Body of pancreas (tissue), 4 donors: ENCODE results near the gene MEIS2.

Experiments used
- POLR2A ChIP-seq, 3 donors: fragments of 450-650 bp; IDR thresholded peaks; one replicate each; pipeline ENCODE4 v1.6.1; 2016; ENCODE audit warnings: antibody characterized with exemption in 3 of 3, mild to moderate bottlenecking in 2 of 3
- TF ChIP-seq, protein P1 (sequence below), 7 experiments: fragments of 450-650 bp in 4 of 7; fragments of 200-600 bp in 3 of 7; sonication (generic) in 3 of 7; IDR thresholded peaks; one replicate each; pipeline ENCODE4 v1.5.1; 2016 to 2019; ENCODE audit warnings: antibody characterized with exemption in 7 of 7

DNA sequence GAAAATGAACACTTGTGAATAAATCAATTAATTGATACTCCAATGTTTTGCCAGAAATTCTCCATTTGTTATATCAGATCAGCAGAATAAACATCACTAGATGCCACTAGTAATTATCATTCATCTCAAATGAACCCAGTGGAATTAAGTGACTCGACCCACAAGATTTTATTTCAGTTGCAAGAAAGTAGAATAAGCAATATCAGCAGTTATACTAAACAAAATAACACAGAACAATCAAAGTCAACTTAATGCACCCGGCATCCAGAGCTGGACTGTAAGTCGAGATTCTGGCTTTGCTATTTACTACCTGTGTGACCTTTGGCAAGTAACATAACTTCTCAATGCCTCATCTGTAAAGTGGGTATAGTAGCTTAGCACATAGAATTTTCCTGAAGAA lies 256.5 kb downstream of the MEIS2 start:
- TF ChIP-seq, protein P1, sequence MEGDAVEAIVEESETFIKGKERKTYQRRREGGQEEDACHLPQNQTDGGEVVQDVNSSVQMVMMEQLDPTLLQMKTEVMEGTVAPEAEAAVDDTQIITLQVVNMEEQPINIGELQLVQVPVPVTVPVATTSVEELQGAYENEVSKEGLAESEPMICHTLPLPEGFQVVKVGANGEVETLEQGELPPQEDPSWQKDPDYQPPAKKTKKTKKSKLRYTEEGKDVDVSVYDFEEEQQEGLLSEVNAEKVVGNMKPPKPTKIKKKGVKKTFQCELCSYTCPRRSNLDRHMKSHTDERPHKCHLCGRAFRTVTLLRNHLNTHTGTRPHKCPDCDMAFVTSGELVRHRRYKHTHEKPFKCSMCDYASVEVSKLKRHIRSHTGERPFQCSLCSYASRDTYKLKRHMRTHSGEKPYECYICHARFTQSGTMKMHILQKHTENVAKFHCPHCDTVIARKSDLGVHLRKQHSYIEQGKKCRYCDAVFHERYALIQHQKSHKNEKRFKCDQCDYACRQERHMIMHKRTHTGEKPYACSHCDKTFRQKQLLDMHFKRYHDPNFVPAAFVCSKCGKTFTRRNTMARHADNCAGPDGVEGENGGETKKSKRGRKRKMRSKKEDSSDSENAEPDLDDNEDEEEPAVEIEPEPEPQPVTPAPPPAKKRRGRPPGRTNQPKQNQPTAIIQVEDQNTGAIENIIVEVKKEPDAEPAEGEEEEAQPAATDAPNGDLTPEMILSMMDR (IDR thresholded peaks at IDR 0.05), result no peak
- TF ChIP-seq POLR2A (IDR thresholded peaks at IDR 0.05), result no peak
